ENCODE data around the gene EPS8. TPM values are rescaled to one million over a fixed set of nuclear protein-coding genes. Genes with fewer than 3 reads are reported as not detected.
A peak's percentile ranks its signal among the peaks of the same experiment; 100 is the strongest.

EPS8 gene
- total RNA-seq, 4 donors from 2014 or later = 39.0 to 85.2 (median 57.7) TPM

DNA sequence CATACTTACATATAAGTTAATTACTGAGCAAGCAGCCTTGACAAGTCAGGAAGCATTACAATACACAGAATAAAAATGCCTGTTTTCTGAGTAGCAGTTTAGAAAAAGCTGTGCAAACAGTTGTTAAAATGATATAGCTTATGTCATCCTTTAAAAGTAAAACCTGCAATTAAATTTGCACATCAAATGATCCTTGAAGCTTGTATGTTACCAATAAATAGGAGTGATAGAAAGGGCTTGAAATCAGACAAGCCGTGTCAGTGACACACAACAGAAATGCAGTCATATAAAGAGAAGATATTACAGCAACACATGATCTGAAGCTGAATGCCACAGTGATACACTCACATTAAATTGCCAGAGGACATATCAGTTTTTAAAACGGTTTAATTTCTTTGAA is 70.0 kb downstream of the EPS8 start:
- Histone ChIP-seq H3K27ac (no peak overlapping the region), H3K9me3 (no peaks in the 10 kb centered on the region), H3K4me1 (peaks cover 0 to 35% (median 3%) of the 10 kb centered on the region in 3 donors), H3K36me3 (no peaks in the 10 kb centered on the region), H3K4me3 (no peak overlapping the region), H3K27me3 (no peaks in the 10 kb centered on the region)
- 40 to 57% methylated on average over 2 of the region's 2 CpGs for WGBS, 2 donors (ENCODE audit: low coverage in 1 of 2)
- ATAC-seq = no peak
- TF ChIP-seq, protein P1, sequence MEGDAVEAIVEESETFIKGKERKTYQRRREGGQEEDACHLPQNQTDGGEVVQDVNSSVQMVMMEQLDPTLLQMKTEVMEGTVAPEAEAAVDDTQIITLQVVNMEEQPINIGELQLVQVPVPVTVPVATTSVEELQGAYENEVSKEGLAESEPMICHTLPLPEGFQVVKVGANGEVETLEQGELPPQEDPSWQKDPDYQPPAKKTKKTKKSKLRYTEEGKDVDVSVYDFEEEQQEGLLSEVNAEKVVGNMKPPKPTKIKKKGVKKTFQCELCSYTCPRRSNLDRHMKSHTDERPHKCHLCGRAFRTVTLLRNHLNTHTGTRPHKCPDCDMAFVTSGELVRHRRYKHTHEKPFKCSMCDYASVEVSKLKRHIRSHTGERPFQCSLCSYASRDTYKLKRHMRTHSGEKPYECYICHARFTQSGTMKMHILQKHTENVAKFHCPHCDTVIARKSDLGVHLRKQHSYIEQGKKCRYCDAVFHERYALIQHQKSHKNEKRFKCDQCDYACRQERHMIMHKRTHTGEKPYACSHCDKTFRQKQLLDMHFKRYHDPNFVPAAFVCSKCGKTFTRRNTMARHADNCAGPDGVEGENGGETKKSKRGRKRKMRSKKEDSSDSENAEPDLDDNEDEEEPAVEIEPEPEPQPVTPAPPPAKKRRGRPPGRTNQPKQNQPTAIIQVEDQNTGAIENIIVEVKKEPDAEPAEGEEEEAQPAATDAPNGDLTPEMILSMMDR (IDR thresholded peaks at IDR 0.05) = no peak

DNA sequence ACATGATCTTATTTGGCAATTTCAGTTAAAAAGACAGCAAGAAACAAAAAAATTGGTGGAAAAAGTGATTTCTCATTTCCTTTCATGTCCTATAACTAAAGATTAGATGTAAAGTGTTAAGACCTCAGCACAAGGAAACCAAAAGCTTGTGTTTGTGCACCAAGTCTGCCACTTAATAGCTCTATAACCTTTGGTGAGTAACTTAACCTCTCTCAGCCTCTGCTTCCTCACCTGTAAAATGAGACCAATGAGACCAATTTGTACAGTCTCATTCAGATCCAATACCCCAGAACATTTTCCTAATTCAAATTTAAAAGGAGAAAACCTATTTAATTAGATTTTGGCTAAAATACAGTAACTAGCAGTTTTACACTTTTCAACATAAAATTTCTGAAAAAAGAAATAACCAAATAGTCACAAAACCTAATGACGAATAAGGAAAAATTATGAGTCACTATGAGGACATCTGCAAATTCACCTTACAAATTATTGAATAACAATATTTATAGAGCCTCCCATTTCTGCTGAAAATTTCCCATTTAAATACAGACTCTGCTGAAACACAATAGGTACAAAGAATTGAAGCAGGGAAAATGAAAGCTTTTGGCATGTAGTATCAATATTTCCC is 71.1 kb downstream of the EPS8 start:
- WGBS, 2 donors (ENCODE audit: low coverage in 1 of 2) = 64 to 95% methylated on average over 1 of the region's 1 CpG
- no peaks in the 10 kb centered on the region for H3K36me3 ChIP-seq
- no peaks in the 10 kb centered on the region for H3K27me3 ChIP-seq
- no peak for ATAC-seq
- H3K4me1 ChIP-seq = peaks cover 0 to 40% (median 3%) of the 10 kb centered on the region in 3 donors
- no peaks in the 10 kb centered on the region for H3K9me3 ChIP-seq
- no peak overlapping the region for H3K27ac ChIP-seq
- TF ChIP-seq, protein P1 (IDR thresholded peaks at IDR 0.05) = no peak
- TF ChIP-seq POLR2A (IDR thresholded peaks at IDR 0.05) = no peak
- H3K4me3 ChIP-seq = no peak overlapping the region

DNA sequence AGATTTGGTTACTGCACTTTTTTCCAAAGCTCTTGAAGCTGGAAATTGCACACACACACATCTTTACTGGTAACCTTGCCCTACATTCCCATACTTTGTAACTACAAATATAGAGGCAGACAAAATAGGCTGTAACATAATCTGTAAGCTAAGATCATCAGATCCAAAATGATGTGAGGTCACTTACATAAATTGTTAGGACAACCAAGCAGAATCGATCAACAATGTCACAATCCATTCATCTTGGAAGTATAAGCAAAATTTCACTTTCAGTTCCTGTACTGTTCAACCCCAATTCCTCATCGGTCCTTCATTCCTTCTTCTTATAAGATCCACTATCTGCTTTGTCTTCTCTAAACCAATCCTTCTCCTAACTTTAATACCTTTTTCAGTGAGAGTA is 72.6 kb downstream of the EPS8 start:
- Histone ChIP-seq H3K27ac (no peak overlapping the region), H3K9me3 (no peaks in the 10 kb centered on the region), H3K36me3 (no peaks in the 10 kb centered on the region), H3K4me3 (no peak overlapping the region), H3K27me3 (no peaks in the 10 kb centered on the region), H3K4me1 (peaks cover 0 to 41% (median 3%) of the 10 kb centered on the region in 3 donors)
- no peak for ATAC-seq
- no peak for TF ChIP-seq POLR2AphosphoS5 (IDR thresholded peaks at IDR 0.05)
- TF ChIP-seq, protein P1 (IDR thresholded peaks at IDR 0.05) = no peak
- no peak for TF ChIP-seq EP300 (IDR thresholded peaks at IDR 0.05)
- no peak for TF ChIP-seq POLR2A (IDR thresholded peaks at IDR 0.05)
- WGBS, 2 donors (ENCODE audit: low coverage in 1 of 2) = 40 to 66% methylated on average over 1 to 2 of the region's 2 CpGs

DNA sequence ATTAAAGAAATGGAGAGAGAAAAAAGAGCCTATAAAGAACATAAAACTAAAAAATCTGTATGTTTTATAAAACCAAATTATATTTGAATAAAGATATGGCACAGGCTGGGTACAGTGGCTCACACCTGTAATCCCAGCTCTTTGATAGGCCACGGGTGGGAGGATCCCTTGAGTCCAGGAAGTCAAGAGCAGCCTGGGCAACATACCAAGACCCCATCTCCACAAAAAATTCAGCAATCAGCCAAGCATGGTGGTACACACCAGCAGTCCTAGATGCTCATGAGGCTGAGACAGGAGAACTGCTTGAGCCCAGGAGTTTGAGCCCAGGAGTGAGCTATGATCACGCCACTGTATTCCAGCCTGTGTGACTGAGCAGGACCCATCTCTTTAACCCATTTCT is 74.9 kb downstream of the EPS8 start:
- TF ChIP-seq, protein P1 (IDR thresholded peaks at IDR 0.05) = no peak
- TF ChIP-seq POLR2A (IDR thresholded peaks at IDR 0.05) (no peak), EP300 (IDR thresholded peaks at IDR 0.05) (no peak), POLR2AphosphoS5 (IDR thresholded peaks at IDR 0.05) (no peak)
- Histone ChIP-seq H3K4me3 (no peak overlapping the region), H3K4me1 (peaks cover 0 to 28% (median 3%) of the 10 kb centered on the region in 3 donors), H3K27ac (no peak overlapping the region), H3K27me3 (no peaks in the 10 kb centered on the region), H3K36me3 (no peaks in the 10 kb centered on the region), H3K9me3 (no peaks in the 10 kb centered on the region)
- ATAC-seq = no peak
- 100% methylated on average over 1 to 2 of the region's 2 CpGs for WGBS, 2 donors (ENCODE audit: low coverage in 1 of 2)

GRCh38 chr12:15712823-15713660 is 76.1 kb downstream of the EPS8 start:
- peak; percentile 80 for ATAC-seq
- Histone ChIP-seq H3K27me3 (no peaks in the 10 kb centered on the region), H3K27ac (peak overlapping the region in 3 of 4 donors; percentile 28 to 58 (median 52)), H3K36me3 (no peaks in the 10 kb centered on the region), H3K4me1 (peaks cover 0 to 18% (median 3%) of the 10 kb centered on the region in 3 donors), H3K4me3 (peak overlapping the region in 1 of 2 donors; percentile 25), H3K9me3 (no peaks in the 10 kb centered on the region)
- no peak for TF ChIP-seq POLR2AphosphoS5 (IDR thresholded peaks at IDR 0.05)
- TF ChIP-seq, protein P1 (IDR thresholded peaks at IDR 0.05) = no peak
- TF ChIP-seq EP300 (IDR thresholded peaks at IDR 0.05) = no peak
- TF ChIP-seq POLR2A (IDR thresholded peaks at IDR 0.05) = no peak
- WGBS, 2 donors (ENCODE audit: low coverage in 1 of 2) = 58 to 72% methylated on average over 7 to 8 of the region's 8 CpGs

Measured in gastroesophageal sphincter (tissue), 4 donors.